ENCODE measurements around the gene CABLES1.
"Not testable (repeated sequence)": the region's sequence is repeated elsewhere in the genome, so short reads cannot be mapped to it uniquely, and the experiment has no call there.

The CABLES1 gene

GRCh38 chr18:23141104-23141999 lies 6.1 kb downstream of the CABLES1 start:
- no peak for DNase-seq (ENCODE audit: low read depth, low spot score)

- DNase-seq (ENCODE audit: low read depth, low spot score), result no peak
Measured at GRCh38 chr18:23142251-23142929, 7.1 kb downstream of the CABLES1 start.

DNA sequence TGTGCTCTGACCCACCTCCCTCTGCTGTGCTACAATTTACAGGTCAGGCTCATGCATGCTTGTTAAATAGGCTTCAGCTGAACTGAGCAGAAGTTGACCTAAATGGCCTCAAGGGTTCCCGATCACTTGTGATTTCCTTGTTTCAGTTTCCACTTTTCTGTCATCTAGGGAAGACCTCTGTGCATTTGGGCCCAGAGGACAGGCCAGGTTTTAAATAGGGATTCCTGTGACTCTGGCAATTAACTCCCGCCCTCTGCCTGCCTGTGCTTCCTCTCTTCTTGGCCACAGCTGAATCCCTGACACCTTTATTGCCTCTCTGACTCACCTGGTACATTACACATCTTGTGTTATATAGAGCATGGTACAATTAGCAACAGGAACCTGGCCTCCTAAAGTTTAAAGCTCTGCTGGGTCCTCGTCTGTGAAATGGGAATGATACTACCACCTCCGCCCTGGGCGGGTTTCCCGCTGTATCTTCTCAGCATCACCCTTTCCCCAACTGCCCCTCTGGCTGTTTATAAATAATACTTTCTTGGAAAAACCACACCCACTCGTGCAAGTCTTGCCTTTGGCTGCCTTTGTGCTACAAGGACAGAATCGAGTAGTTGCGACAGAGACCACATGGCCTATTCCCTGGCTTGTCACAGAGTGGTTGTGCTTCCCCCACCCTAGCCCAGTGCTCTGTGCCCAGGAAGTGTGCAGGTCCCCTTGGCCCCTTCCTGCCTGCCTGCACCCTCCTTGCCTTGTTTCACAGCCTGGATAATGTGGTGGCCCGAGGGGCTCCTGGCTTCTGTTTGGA lies 7.9 kb downstream of the CABLES1 start:
- no peak for DNase-seq (ENCODE audit: low read depth, low spot score)

DNA sequence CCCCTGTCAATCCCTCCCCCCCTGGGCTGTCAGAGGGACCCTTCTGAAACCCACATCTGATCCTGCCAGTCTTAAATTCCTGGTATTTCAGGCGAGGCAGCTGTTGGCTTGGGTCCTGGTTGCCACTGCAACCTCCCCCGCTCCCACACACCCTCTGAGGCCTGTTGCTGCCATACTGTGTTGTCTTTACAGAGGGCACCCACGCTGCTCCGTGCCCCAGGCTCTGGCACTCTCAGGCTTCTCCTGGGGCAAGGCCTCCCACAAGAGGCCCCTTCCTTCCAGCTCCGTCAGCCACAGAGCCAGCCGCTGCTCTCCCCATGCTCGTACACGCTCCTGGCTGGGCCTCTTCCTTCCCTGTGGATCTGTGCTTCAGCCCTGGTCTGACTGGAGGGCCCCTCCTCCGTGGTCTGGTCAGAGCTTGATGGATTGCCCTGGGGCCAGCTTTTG lies 8.6 kb downstream of the CABLES1 start:
- DNase-seq (ENCODE audit: low read depth, low spot score), result no peak

DNA sequence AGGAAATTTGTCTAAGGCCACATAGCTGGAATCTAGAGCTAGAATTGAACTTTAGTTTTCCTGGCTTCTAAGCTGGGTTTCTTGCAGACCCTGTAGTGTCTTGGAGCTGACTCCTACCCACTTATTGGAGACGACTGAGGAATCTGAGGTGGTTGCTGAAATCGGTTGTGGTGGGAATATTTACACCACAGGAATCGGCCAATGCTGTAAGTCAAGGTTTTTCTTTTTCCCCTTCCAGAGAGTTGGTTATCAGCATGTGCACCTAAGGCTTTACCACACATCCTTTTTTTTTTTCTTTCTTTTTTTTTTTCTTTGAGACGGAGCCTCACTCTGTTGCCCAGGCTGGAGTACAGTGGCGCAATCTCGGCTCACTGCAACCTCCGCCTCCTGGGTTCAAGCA lies 9.4 kb downstream of the CABLES1 start:
- DNase-seq (ENCODE audit: low read depth, low spot score), result no peak

DNA sequence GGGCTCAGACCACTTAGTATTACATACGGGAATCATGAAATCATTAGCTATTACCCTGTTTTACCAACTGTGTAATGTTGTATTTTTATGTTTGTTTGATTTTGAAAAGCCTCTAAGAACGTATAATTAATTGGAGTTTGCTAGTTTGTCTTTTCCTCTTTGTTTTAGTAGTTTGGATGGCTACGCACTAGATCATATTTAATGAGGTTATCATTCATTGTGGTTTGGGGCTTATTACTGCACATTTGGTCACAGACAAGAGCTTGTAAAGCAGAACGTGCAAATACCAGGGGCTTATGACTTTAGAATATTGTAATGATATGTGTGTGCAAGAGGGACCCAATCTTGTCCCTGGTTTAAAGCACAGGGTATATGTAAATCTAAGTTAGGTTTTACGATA lies 10.3 kb downstream of the CABLES1 start:
- DNase-seq (ENCODE audit: low read depth, low spot score), result no peak

- no peak for DNase-seq (ENCODE audit: low read depth, low spot score)
Measured at GRCh38 chr18:23146861-23147469, 11.7 kb downstream of the CABLES1 start.

DNA sequence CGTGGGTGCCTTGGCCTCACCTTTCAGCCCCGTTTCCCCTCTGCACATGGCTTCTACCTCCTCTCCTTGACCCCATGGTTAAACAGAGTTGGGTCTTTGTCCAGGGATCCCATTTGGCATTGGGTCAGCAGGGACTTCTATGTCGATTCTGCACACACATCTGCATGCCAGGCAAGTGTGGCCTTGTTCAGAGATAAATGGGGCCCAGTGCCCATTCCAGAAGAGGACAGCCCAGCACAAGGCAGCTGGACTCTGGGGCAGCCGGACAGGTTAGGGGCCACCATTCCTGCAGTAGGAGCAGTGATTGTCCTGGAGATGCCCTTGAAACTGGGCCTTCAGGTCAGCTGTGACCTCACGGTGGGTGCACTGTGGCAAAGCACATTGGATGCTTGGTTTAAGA lies 13.1 kb downstream of the CABLES1 start:
- no peak for DNase-seq (ENCODE audit: low read depth, low spot score)

GRCh38 chr18:23149570-23149969 lies 14.3 kb downstream of the CABLES1 start:
- DNase-seq (ENCODE audit: low read depth, low spot score), result no peak

GRCh38 chr18:23151414-23152099 lies 16.3 kb downstream of the CABLES1 start:
- no peak for DNase-seq (ENCODE audit: low read depth, low spot score)

- DNase-seq (ENCODE audit: low read depth, low spot score), result no peak
Measured at GRCh38 chr18:23154030-23154429, 18.7 kb downstream of the CABLES1 start.

- no peak for DNase-seq (ENCODE audit: low read depth, low spot score)
Measured at GRCh38 chr18:23154823-23155500, 19.7 kb downstream of the CABLES1 start.

DNA sequence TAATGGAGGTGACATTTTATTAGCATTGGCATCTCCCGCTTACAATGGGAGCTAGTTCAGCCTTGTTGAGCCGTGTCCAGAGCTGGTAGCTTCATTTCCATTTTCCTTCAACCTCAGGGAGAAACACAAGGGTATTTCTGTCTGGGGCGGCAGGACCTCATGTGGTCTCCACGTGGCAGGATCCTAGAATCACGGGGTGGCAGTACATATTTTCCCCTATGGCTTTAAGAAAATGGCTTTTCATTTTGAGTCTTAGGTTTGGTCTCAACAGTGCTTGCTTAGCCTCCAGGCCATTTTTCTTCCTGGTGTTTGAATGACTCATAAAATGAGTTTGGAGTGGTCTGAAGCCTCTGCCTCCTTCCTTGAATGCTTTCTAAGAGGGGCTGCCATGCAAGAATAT lies 20.3 kb downstream of the CABLES1 start:
- DNase-seq (ENCODE audit: low read depth, low spot score), result no peak

DNA sequence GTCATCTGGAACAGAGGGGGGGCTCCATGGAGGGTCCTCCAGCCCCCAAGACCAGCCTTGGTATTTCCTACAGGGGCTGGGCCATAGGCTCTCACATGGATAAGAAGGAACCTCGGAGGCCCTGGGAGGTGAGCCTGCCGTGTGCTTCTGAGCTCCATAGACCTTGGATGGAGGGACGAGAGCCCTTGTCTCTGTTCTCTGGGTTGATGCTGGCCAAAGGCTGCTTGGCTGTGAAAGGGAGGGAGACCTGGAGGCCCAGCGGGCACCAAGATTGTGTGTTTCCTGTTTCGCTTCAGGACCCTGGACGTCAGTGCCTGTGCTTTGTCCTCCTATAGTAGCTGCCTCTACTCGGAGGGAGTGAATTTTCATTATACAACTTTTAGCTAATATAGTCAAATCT lies 20.8 kb downstream of the CABLES1 start:
- DNase-seq (ENCODE audit: low read depth, low spot score), result no peak

DNA sequence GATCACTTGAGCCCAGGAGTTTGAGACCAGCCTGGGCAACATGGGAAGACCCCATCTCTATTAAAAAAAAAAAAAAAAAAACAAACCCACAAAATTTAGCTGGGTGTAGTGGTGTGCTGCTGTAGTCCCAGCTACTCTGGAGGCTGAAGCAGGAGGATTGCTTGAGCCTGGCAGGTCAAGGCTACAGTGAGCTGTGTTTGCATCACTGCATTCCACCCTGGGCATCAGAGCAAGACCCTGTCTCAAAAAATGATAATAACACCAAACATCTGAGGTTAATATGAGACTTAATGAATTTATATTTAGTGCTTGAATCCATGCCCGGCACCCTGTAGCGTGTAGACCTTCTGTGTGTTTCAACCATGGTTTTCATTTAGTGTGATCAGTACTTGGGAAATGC lies 22.8 kb downstream of the CABLES1 start:
- no peak for DNase-seq (ENCODE audit: low read depth, low spot score)

DNA sequence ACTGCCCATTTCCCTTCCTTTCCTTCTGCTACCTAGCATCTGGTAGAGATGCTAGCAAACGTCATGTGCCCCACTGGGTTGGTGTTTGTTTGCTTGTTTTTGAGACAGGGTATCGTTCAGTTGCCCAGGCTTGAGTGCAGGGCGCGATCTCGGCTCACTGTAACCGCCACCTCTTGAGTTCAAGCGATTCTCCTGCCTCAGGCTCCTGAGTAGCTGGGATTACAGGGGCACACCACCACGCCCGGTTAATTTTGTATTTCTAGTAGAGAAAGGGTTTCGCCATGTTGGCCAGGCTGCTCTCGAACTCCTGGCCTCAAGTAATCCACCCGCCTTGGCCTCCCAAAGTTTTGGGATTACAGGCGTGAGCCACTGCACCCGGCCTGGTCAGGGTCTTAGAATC lies 23.6 kb downstream of the CABLES1 start:
- DNase-seq (ENCODE audit: low read depth, low spot score), result not testable (repeated sequence)

DNA sequence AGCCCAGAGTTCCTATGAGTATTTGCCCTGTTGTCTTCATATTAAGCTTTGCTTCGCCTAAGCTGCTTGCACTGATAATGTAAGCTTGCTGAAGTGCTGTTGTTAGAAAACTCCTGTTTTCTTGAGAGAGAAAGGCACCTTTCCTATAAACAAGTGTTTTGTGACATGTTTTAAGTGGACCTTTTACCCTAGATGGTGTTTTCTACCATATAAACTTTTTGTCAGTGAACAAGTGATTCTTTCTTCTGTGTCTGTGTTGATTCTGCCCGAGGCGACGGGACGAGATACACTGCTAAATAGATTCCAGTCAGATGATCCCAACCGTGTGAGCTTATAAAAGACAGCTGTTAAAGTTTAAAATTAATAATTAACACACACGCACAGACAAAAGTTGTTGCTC lies 24.1 kb downstream of the CABLES1 start:
- no peak for DNase-seq (ENCODE audit: low read depth, low spot score)

- no peak for DNase-seq (ENCODE audit: low read depth, low spot score)
Measured at GRCh38 chr18:23162473-23162872, 27.2 kb downstream of the CABLES1 start.

GRCh38 chr18:23163786-23164533 lies 28.7 kb downstream of the CABLES1 start:
- no peak for DNase-seq (ENCODE audit: low read depth, low spot score)

All from activated CD4-positive, CD25-positive, alpha-beta regulatory T cell treated with anti-CD3 and anti-CD28 coated beads, Interleukin-2, amount 50 U/mL, for 16 hours (primary cell).